HPDE6-E6E7 (cell line): ENCODE data around the gene STOX2.

ENCODE experiments used
- DNase-seq: peaks from one replicate; pipeline ENCODE4 v3.0.0; 2011; ENCODE audit warnings: missing footprints; ENCODE audit errors: extremely low spot score

The STOX2 gene

DNA sequence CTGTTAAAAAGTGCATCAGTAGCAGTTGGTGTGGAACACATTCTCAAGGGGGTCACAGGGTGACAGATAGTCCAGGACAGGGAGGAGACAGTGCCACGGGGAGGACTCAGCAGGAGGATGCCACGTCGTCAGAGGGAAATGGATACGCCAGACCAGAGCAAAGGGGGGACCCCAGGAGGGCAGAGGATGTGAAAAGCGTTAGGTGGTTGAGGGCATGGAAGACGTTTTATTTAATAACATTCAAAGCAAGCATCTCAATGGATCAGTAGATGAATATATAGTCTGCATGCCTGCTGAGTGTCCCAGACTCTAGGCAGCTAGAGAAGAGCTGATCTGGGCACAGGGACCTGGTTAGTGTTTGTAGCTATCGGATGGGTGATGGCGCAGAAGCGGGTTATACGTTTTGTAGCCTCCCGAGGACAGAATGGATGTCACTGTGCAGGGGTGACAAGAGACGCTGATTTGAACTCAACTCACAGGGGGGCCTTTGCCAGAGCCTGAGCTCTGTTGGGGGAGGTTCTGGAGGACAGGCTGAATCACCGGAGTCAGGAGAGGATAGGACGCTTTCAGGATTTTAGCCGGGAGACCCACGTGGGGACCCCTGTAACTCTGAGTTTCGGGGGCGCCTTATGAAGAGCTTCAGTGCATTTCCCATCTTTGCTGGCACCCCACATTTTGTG is 81.3 kb downstream of the STOX2 start:
- DNase-seq, result no peak

DNA sequence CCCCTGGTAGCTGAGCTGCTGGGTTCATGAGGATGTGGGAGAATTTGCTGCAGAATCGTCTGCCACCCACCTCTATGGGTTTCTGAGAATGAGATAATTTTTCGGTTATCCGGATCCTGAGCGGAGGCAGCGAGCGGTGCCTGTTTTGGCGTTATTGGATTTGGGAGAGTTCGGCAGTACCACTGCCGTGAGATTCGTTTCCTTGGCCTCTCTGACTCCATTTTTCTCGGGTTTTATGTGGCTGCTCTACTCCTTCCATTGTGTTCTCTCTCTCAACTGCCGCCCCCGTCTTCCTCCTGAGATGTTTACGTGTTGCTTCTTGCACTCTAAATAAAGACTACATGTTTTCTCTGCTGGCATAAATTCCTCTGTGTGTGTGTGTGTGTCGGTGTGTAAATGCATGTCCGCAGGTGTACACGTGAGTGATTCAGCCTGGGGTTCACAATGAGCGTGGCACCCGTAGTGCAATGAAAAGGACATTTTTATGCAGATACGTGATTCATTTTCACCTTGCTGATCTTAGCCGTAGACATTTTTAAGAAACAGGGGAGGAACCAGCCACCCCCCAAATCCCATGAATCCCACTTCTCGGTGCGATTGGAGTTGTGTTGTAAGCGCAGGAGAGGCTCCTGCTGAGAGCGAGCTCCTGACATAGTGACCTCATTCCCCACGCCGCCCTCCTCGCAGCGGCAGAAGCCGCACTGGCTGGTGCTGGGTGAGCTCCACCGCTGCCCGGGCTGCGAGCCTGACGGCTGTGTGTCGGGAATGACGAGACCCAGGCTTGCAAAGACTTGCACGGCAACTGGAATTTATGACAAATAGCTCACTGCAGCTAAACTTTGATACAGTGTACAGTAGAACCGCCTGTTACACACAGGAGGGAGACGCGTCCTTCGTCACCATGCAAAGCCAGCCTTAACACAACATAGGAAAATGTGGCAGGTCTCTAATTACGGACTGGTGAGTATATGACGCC is 82.2 kb downstream of the STOX2 start:
- peak; percentile 90 for DNase-seq

DNA sequence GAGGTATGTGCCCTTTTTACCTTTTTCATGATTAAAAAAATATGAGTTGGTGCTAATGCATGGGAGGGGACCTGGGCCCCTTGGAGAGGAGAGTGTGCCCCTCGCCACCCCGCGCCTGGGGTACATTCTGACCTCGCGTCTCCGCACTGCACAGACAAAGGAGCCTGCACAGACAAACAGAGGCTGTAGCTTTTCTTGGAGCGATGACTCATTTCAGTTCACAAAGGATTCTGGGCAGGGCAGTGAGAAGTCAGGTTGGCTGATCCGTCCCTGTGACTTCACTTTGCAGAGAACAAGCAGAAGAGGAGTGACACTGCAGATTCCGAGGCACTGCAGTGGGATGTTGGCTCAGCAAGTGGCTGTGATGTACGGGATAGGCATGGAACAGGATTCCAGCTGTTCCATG is 82.9 kb downstream of the STOX2 start:
- DNase-seq, result peak; percentile 79

DNA sequence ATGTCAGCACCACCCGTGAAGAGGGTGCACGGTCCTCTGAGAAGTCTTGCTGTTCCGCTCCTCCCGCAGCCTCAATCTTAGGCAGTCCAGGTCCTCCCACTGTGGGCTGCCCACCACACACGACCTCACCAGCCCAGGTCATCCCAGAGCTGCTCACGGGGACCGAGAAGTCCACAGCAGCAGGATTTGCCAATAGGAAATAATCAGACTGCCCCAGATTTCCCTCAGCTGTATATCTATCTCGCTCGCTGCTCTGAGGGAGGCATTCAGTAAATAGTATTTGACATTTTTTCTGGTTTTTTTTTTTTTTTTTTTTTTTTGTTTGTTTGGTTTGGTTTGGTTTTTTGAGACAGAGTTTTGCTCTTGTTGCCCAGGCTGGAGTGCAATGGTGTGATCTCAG is 83.8 kb downstream of the STOX2 start:
- DNase-seq, result no peak

DNA sequence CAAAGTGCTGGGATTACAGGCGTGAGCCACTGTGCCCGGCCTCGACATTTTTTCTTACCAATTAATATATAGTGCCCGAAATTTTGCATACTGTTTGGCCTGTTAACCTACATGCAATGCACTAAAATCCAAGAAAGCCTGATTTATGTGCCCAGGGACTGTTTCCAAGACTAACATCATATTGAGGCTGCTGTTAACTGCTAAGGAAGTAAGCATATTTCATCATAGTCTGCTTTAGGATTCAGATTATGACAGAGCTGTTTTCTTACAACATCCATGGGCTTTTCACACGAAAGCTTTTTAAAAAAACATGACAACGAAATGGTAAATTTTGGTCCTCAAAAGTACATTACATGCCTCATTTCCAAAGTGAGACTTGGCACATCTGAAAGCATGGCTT is 84.4 kb downstream of the STOX2 start:
- DNase-seq, result no peak

DNA sequence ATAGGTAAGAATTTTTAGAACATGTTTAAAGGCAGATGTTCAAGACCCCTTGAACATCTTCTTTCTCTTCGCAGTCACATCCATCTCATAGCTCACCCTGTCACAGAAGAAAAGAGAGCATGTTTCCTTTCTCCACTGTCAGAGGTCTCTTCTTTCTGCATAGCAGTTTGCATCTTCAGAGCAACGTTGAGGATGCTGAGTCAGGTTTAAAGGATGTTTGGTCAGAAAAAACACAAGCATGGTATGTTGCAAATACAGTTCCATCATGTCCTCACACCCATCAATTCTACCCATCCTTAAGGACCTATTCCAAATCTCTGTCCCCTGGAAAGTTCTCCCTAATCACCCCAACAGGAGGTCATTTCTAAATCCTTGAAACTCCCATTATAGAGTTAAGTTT is 84.8 kb downstream of the STOX2 start:
- DNase-seq, result no peak

DNA sequence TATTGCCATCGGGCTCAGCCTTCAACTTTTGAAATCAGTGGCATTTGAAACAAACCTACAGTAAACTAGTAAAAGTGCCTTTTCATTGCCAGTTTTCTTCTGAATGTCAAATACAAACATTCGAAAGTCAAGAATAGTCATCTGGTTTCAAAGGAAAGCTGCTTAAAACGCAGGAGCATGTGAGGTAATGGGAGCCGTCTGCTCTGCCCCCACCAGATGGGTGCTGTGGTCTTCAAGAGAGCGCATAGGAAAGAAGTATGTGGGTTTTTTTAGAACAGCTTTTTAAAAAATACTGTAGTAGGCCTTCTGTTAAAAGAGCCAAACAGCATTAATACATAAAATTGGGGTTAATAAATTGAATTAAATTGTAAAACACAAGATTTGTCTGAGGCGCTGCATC is 88.6 kb downstream of the STOX2 start:
- DNase-seq, result no peak

DNA sequence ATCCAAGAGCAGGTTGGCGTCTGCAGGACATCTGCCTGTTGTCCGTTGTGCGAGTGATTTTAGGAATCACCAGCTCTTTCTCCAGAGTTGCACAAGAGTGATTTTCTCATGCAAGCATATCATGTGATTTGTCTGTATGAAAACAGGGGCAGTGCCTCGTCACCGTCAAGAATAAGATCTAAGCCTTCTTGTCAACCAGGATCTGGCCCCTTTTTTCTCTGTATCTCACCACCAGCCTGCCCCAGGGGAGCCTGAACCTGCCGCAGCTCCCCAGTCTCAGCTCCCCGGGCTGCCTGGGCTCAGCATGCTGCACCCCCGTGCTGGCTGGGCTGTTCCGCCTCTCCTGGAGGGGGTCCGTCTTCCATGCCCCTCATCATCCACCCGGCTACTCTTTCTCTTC is 90.5 kb downstream of the STOX2 start:
- no peak for DNase-seq

DNA sequence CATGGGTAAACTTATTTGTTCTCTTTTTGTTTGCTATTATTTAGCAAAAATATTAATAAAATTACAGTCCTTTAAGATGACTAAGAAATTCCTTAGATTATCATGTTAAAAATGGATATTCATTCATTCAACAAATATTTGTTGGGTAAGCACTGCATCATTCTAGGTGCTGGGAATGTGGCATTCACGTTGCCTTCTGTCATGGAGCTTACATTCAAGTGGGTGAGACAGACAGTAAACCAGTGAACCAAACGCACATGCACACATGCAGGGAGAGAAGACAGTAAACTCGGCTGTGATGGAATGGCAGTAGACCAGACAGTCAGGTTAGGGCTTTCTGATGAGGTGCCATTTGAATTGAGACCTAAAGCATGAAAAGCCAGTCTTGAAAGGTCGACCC is 91.8 kb downstream of the STOX2 start:
- DNase-seq, result no peak

DNA sequence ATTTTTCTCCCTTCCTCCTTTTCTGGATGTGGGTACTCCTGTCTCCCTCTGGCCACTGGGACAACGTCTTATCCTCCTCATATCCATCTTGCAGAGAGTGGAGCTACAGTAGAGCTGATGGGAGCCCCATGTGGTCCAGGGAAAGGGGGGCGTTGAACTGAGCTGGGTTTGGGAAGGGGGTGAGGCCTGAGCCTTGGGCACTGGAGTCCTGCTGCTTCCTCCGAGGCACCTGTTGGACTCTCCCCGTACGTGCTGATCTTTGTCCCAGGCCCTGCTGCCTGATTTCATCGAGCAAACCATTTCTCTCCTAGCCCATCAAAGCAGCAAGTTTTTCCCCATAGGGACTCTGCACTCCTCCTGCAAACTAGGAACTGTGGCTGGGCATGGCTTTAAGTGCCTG is 94.3 kb downstream of the STOX2 start:
- no peak for DNase-seq

DNA sequence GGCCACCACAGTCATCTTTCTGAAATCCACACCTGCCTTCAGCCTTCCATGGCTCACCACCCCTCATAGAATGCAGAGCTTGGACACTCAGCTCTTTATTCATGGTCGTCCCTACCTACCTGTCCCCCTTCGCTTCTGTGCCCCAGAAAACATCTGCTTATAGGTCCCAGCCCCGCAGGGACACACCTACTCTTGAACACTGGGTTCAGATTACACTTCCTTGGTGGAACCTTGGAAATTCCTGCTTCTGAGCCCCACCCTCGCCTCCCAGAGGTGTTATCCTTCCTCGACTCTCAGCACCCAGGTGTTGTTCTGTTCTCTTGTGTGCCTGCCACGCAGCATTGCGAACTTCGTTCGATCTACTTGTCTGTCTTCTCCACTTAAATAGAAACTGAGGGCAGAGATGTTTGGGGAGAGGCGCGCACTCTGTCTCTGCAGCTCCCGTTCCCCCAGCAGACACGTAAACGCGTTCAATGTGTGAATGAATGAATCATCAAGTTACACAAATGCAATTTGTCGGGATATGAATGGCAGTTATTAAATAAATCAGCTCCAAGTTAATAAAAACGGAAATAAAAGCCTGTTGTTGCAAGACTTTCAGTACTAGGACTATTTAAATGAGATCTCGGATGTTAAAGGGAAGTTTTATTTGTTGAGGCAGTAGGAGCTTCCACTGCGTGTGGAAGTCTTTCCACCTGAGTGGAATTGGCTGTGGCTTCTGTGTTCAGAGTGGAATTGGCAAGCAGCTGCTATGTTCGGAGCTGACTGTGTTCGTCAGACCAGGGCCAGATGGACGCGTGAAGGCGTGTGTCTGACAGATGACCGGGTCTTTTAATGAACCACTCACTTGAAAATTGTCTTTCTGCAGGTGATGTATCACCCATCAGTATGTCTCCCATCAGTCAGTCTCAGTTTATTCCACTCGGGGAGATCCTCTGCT is 95.6 kb downstream of the STOX2 start:
- DNase-seq, result no peak

DNA sequence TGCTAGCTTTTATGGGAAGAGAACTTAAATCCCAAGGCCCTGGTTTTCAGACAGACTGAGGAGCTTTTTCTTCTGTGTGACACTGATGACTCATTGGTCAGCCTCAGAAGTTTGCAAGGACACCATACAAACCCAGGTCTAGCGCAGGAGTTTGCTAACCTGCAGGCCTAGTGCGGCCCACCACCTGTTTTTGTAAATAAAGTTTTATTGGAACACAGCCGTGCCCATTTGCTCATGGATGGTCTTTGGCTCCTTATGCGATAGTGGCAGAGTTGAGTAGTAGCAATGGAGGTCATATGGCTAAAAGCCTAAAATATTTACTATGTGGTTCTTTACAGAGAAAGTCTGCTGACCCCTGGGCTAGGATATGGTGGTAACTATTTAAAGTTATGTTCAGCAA is 98.3 kb downstream of the STOX2 start:
- DNase-seq, result no peak

DNA sequence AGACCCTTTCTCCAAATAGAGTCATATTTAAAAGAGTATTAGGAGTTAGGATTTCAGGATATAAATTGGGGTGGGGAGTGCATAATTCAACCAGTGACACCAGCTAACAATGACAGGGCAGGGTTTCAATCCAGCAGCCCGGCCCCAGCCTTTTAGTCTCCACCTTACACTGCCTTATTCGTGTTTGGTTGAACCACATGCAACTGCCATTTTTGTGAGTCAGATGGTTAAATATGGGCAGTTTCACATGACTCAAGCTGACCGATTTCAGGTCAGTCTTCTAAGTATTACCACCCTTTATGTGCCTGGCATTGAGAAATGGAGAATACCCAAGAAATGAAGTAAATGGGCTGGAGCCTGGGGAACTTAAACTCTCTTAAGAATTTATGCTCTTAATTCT is 102.8 kb downstream of the STOX2 start:
- no peak for DNase-seq

DNA sequence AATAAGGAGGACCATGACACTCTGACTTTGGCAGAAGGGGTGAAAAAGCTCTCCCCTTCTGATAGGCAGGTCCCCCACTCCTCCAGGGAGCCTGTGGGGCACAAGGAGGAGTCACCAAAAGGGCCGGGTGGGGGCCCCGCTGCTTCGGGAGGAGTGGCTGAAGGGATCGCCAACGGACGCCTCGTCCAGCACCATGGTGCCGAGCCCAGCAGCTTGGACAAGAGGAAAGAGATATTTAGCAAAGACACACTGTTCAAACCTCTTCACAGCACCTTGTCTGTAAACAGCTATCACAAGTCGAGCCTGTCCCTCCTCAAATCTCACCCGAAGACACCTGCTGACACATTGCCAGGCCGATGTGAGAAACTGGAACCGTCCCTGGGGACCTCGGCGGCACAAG is 105.6 kb downstream of the STOX2 start:
- DNase-seq, result no peak

DNA sequence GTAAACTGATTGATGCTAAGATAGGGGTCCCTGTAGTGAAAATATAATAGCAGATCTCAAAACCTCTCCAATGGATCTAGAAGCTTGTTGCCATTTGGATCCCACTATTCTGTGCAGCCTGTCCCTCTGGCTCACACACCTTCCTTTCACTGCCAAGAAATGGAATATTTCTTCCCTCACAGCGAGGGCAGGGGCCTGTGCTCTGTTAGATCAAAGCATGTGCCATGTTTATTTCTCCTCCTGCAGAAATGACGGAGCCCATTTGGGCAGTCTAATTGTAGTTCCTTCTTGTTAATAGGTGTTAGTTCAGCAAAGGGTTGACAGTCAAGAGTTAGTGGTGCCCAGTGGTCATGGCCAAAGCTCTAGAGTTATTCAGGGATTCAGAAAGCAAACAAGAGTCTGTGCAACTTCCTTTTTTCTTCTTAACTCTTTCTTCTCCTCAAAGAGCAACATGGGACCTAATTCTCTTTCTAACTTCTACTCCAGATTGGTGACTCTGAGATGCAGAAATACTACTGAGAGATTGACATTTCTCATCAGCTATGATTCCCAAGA is 106.8 kb downstream of the STOX2 start:
- DNase-seq, result no peak

DNA sequence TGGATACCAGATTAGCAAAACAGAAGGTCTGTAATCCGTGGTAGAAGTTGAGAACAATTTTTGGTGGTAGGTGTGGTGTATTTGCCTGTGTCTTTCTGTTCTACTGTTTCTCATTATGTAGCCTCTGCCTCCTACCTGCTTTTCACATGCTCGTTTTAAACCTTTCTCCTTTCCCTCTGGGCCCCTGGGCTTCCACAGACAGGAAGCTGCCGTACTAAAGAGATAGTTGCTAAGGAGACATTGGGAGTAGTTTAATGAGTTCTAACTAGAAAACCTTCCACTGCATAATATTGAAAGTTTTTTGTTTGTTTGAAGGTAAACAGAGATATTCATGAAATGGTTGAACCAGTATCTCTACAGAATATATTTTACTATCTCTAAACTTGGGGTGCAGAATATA is 107.8 kb downstream of the STOX2 start:
- no peak for DNase-seq

DNA sequence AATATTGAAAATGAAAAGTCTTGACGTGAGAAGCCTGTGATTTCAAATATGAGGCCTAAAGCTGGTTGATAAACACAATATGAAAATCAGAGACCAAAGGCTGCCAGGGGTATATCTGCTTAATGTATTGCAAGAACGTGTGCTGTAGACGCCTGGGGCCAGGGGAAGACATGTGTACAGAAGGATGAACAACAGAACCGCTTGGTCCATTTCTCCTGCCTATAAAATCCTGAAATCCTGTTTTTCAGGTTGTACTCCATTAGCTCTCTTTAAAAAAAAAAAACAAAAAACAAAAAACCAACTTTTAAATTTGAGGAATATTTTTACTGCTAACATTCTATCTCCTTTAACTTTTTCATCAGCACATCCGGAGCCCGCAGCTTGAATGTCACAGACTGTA is 109.2 kb downstream of the STOX2 start:
- no peak for DNase-seq

DNA sequence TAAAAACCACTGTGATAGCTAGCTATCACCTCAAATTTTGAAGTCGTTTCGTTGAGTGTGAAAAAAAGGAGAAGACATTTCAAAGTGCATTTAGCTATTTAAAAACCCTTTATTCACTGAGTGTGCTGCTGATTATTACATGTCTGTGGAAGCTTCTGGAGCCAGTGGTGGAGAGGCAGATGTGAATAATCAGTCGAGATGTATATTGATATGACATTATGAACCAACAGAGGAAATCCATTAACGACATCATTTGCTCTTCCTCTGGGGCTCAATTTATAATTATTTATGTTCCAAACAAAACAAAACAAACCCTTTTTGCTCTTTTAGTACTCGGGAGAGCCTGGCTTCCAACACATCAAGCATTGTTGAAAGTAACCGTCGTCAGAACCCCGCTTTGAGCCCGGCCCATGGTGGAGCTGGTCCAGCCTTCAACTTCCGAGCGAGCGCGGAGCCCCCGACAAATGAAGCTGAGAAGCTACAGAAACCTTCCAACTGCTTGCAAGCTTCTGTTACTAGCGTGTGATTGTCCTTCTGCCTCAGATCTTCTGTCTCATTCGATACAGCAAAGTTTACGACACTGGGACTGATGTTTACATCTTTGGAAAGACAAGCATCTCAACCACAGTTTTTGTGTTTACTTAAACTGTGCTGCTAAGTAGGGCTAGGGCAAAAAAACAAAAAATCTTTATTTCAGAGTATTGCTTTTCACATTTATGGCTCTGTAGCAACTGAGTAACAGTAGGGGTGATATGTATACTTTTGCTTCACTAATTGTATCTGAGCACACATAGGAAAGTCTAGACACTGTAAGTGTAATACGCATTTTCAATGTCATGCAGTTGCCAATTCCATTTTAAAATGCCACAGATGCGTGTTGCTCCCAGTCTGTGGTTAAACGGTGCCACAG is 111.9 kb downstream of the STOX2 start:
- no peak for DNase-seq

DNA sequence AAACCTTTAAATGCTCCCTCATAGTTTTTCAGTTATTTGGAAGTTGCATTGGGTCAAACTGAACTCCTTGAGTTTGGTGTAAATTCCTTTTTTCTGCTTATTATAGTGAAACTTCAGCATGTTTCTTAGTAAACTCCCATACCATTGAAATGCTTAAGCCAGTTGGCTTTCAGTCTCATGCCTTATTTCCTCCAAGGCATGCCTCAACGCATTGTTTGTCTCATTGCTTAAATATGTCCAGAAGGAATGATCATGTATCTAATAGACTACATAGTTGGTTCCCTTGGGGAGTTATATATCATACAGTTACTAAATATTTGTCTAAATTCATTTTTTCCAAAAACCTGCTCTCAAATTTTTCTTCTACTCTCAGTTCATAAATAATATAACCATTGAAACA is 114.0 kb downstream of the STOX2 start:
- peak; percentile 48 for DNase-seq
